Cardiac muscle cell (in vitro differentiated cells and primary cell): ENCODE data around the gene SNAP29. TPM values are rescaled to one million over a fixed set of nuclear protein-coding genes. Genes with fewer than 3 reads are reported as not detected.
A peak's percentile ranks its signal among the peaks of the same experiment; 100 is the strongest.

ENCODE experiments used
- DNase-seq, 2 donors: peaks; one replicate each; pipeline versions ENCODE4 v3.0.0 to v3.0.0-alpha.2; 2010 to 2017; ENCODE audit warnings: low read depth in 1 of 2, low spot score in 1 of 2
- H3K27ac ChIP-seq: fragments of 200-600 bp; sonication (generic); 2 replicates; pipeline ENCODE4 v1.5.1; 2016
- H3K27me3 ChIP-seq: fragments of 200-600 bp; sonication (generic); 2 replicates; pipeline ENCODE4 v1.6.0; 2016; ENCODE audit warnings: control low read depth
- H3K36me3 ChIP-seq: fragments of 200-600 bp; sonication (generic); 2 replicates; pipeline ENCODE4 v1.5.1; 2016; ENCODE audit warnings: control low read depth
- H3K4me1 ChIP-seq: fragments of 200-600 bp; sonication (generic); 2 replicates; pipeline ENCODE4 v1.8.1; 2017; ENCODE audit warnings: low read depth, mild to moderate bottlenecking, mixed run types
- H3K4me3 ChIP-seq: fragments of 200-600 bp; sonication (generic); 2 replicates; pipeline ENCODE4 v1.5.1; 2016; ENCODE audit warnings: mild to moderate bottlenecking
- H3K9me3 ChIP-seq: fragments of 200-600 bp; sonication (generic); 2 replicates; pipeline ENCODE4 v1.5.1; 2017; ENCODE audit warnings: low read depth, mild to moderate bottlenecking, control low read depth
- CTCF ChIP-seq: IDR thresholded peaks from 2 replicates; pipeline ENCODE4 v1.5.1; 2012; ENCODE audit warnings: low read depth, mild to moderate bottlenecking, low read length
- polyA plus RNA-seq: library from polyadenylated mRNA; unstranded; fragments of >200 nt; fragmentation: Nextera tagmentation; extraction: Ambion mirVana; gene quantifications from 2 replicates; pipeline ENCODE4 v1.2.1, GENCODE V29; 2016
- total RNA-seq: library from RNA; depleted of rRNA; stranded (reverse); fragments of >200 nt; gene quantifications from 2 replicates; pipeline ENCODE4 v1.2.3, GENCODE V29; 2016

Gene SNAP29
- total and polyA plus RNA-seq, 2 experiments from 2014 or later: 22.0 to 37.9 TPM

- peak overlapping the region; percentile 68 for H3K4me3 ChIP-seq
- H3K9me3 ChIP-seq: no peaks in the 10 kb centered on the region
- no peaks in the 10 kb centered on the region for H3K36me3 ChIP-seq
- no peak overlapping the region for H3K27ac ChIP-seq
- no peak for DNase-seq
- no peaks in the 10 kb centered on the region for H3K27me3 ChIP-seq
- H3K4me1 ChIP-seq: peaks cover 19% of the 10 kb centered on the region
- no peak for TF ChIP-seq CTCF
Measured at GRCh38 chr22:20859615-20860014, 808 bp downstream of the SNAP29 start.

- no peak overlapping the region for H3K27ac ChIP-seq
- no peaks in the 10 kb centered on the region for H3K9me3 ChIP-seq
- no peak overlapping the region for H3K4me3 ChIP-seq
- no peaks in the 10 kb centered on the region for H3K27me3 ChIP-seq
- no peak for DNase-seq
- no peaks in the 10 kb centered on the region for H3K36me3 ChIP-seq
- peaks cover 17% of the 10 kb centered on the region for H3K4me1 ChIP-seq
- TF ChIP-seq CTCF: no peak
Measured at GRCh38 chr22:20862540-20862939, 3.7 kb downstream of the SNAP29 start.

- no peaks in the 10 kb centered on the region for H3K36me3 ChIP-seq
- peaks cover 23% of the 10 kb centered on the region for H3K4me1 ChIP-seq
- no peak overlapping the region for H3K27ac ChIP-seq
- DNase-seq: no peak
- no peaks in the 10 kb centered on the region for H3K27me3 ChIP-seq
- H3K9me3 ChIP-seq: no peaks in the 10 kb centered on the region
- TF ChIP-seq CTCF: no peak
- no peak overlapping the region for H3K4me3 ChIP-seq
Measured at GRCh38 chr22:20863366-20863765, 4.6 kb downstream of the SNAP29 start.

GRCh38 chr22:20864186-20864908 is 5.5 kb downstream of the SNAP29 start:
- no peaks in the 10 kb centered on the region for H3K27me3 ChIP-seq
- DNase-seq: peak in 1 of 2 donors; percentile 21
- peaks cover 23% of the 10 kb centered on the region for H3K4me1 ChIP-seq
- no peaks in the 10 kb centered on the region for H3K9me3 ChIP-seq
- H3K36me3 ChIP-seq: no peaks in the 10 kb centered on the region
- no peak for TF ChIP-seq CTCF
- no peak overlapping the region for H3K27ac ChIP-seq
- no peak overlapping the region for H3K4me3 ChIP-seq

GRCh38 chr22:20865331-20865730 is 6.5 kb downstream of the SNAP29 start:
- no peak for DNase-seq
- no peak overlapping the region for H3K4me3 ChIP-seq
- no peaks in the 10 kb centered on the region for H3K27me3 ChIP-seq
- H3K9me3 ChIP-seq: no peaks in the 10 kb centered on the region
- H3K27ac ChIP-seq: no peak overlapping the region
- no peaks in the 10 kb centered on the region for H3K36me3 ChIP-seq
- no peak for TF ChIP-seq CTCF
- peaks cover 17% of the 10 kb centered on the region for H3K4me1 ChIP-seq
